SK-N-SH (cell line): ENCODE data around the gene TSHZ3.

Source experiments
- CTCF ChIP-seq: fragments of 200-600 bp; sonication (generic); IDR thresholded peaks from 2 replicates; pipeline ENCODE4 v1.6.1; 2017; ENCODE audit warnings: antibody characterized with exemption, mild to moderate bottlenecking, moderate library complexity
- EZH2phosphoT487 ChIP-seq: fragments of 200-600 bp; sonication (generic); IDR thresholded peaks from 2 replicates; pipeline ENCODE4 v1.6.1; 2017; ENCODE audit warnings: low read depth, mixed run types, mild to moderate bottlenecking, antibody characterized with exemption, moderate library complexity, borderline replicate concordance
- JUND ChIP-seq: IDR thresholded peaks from 2 replicates; pipeline ENCODE4 v1.4.0; 2012
- PBX3 ChIP-seq: IDR thresholded peaks from 2 replicates; pipeline ENCODE4; 2012
- POLR2AphosphoS5 ChIP-seq: IDR thresholded peaks from 2 replicates; pipeline ENCODE4 v1.6.1; 2012; ENCODE audit warnings: low read depth, low read length
- REST ChIP-seq: IDR thresholded peaks from 2 replicates; pipeline ENCODE4 v1.6.1; 2012; ENCODE audit warnings: mild to moderate bottlenecking, low read depth, low read length, moderate library complexity
- RFX5 ChIP-seq: IDR thresholded peaks from 2 replicates; pipeline ENCODE4 v1.6.1; 2012; ENCODE audit warnings: mild to moderate bottlenecking, improper control_type of control experiment, low read length
- TAF1 ChIP-seq: IDR thresholded peaks from 2 replicates; pipeline ENCODE4 v1.6.1; 2012; ENCODE audit warnings: low read depth, mild to moderate bottlenecking, low read length, moderate library complexity, borderline replicate concordance
- YY1 ChIP-seq: IDR thresholded peaks from 2 replicates; pipeline ENCODE4 v1.4.0; 2012; ENCODE audit warnings: low read depth, mild to moderate bottlenecking
- ZBTB33 ChIP-seq: IDR thresholded peaks from 2 replicates; pipeline ENCODE4 v1.4.0; 2012; ENCODE audit warnings: low read depth, borderline replicate concordance

GRCh38 chr19:31387717-31388301, 38.6 kb upstream of the TSHZ3 start:
- TF ChIP-seq PBX3 (no peak), TAF1 (no peak), EZH2phosphoT487 (no peak), CTCF (no peak), ZBTB33 (no peak), POLR2AphosphoS5 (no peak), JUND (no peak), REST (no peak), YY1 (no peak), RFX5 (no peak)
